ENCODE results near the gene SMIM41. TPM values are rescaled to one million over a fixed set of nuclear protein-coding genes. Genes with fewer than 3 reads are reported as not detected.

Gene SMIM41
- total and polyA plus RNA-seq, 12 donors = 0.10 to 2.1 (median 0.68) TPM; not detected in 8

DNA sequence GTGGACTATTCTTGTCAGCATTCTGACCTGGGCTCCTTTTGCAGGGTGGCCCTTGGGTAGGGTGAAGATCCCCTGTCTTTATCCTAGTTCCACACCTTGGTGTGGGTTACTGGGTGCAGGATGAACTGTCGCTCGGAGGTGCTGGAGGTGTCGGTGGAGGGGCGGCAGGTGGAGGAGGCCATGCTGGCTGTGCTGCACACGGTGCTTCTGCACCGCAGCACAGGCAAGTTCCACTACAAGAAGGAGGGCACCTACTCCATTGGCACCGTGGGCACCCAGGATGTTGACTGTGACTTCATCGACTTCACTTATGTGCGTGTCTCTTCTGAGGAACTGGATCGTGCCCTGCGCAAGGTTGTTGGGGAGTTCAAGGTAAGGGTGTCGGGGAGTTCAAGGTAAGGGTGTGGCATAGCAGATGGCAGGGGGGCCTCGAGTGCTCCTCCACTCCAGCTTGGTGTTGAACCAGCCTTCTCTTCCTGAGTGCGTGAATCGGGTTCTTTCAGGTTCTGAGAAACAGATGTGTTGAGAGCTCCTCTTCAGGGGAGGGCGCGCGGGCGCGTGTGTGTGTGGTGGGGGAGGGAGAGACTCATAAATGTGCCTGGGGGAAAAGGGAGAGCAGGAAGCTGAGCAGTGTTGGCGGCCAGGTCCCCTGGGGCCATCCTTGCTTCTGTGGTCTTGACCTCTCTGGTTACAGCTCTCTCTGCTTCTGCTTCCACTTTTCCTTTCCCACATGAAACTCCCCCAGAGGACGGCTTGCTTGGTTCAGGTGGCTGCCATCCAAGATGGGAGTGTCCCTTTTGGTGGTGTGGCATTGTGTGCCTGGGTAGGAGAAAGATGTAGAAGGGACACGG is 5.7 kb upstream of the SMIM41 start:
- H3K4me1 ChIP-seq (replicated peaks in 1 of 2) = peaks cover 19 to 47% of the 10 kb centered on the region in 2 donors
- DNase-seq = peak in 4 of 7 donors; percentile 38 to 65 (median 48)
- H3K27me3 ChIP-seq = no peaks in the 10 kb centered on the region
- intact Hi-C loops (cut with DNase I) = no loop called here
- H3K27ac ChIP-seq = peak overlapping the region in 1 of 5 donors; percentile 54
- WGBS, 4 donors = 71 to 79% (median 73%) methylated on average over 16 to 23 of the region's 23 CpGs
- TF ChIP-seq CTCF (IDR thresholded peaks at IDR 0.05) (no peak), POLR2A (IDR thresholded peaks at IDR 0.05) (no peak)
- H3K36me3 ChIP-seq (replicated peaks in 1 of 2) = peaks cover 0 to 62% of the 10 kb centered on the region in 2 donors
- H3K9me3 ChIP-seq (replicated peaks in 1 of 3) = no peaks in the 10 kb centered on the region
- no peak overlapping the region for H3K4me3 ChIP-seq

GRCh38 chr12:52074971-52075724 is 4.4 kb upstream of the SMIM41 start:
- Histone ChIP-seq H3K27ac (peak overlapping the region in 1 of 5 donors; percentile 5), H3K27me3 (no peaks in the 10 kb centered on the region), H3K4me3 (no peak overlapping the region), H3K4me1 (replicated peaks in 1 of 2) (peaks cover 16 to 41% of the 10 kb centered on the region in 2 donors), H3K9me3 (replicated peaks in 1 of 3) (no peaks in the 10 kb centered on the region), H3K36me3 (replicated peaks in 1 of 2) (peaks cover 0 to 67% of the 10 kb centered on the region in 2 donors)
- TF ChIP-seq POLR2A (IDR thresholded peaks at IDR 0.05) (no peak), CTCF (IDR thresholded peaks at IDR 0.05) (no peak)
- DNase-seq = peak in 2 of 7 donors; percentile 21 to 25
- intact Hi-C loops (cut with DNase I) = no loop called here
- 67 to 80% (median 73%) methylated on average over 3 of the region's 3 CpGs for WGBS, 4 donors

DNA sequence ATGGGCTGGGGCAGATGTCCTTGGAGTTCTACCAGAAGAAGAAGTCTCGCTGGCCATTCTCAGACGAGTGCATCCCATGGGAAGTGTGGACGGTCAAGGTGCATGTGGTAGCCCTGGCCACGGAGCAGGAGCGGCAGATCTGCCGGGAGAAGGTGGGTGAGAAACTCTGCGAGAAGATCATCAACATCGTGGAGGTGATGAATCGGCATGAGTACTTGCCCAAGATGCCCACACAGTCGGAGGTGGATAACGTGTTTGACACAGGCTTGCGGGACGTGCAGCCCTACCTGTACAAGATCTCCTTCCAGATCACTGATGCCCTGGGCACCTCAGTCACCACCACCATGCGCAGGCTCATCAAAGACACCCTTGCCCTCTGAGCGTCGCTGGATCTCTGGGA is 2.7 kb upstream of the SMIM41 start:
- H3K9me3 ChIP-seq (replicated peaks in 1 of 3) = no peaks in the 10 kb centered on the region
- 91 to 95% (median 93%) methylated on average over 15 to 16 of the region's 16 CpGs for WGBS, 4 donors
- no peaks in the 10 kb centered on the region for H3K27me3 ChIP-seq
- peak in 1 of 7 donors; percentile 19 for DNase-seq
- H3K36me3 ChIP-seq (replicated peaks in 1 of 2) = peaks cover 0 to 66% of the 10 kb centered on the region in 2 donors
- no peak for TF ChIP-seq CTCF (IDR thresholded peaks at IDR 0.05)
- TF ChIP-seq POLR2A (IDR thresholded peaks at IDR 0.05) = no peak
- peaks cover 4 to 34% of the 10 kb centered on the region in 2 donors for H3K4me1 ChIP-seq (replicated peaks in 1 of 2)
- H3K27ac ChIP-seq = no peak overlapping the region
- H3K4me3 ChIP-seq = no peak overlapping the region
- intact Hi-C loops (cut with DNase I) = no loop called here

DNA sequence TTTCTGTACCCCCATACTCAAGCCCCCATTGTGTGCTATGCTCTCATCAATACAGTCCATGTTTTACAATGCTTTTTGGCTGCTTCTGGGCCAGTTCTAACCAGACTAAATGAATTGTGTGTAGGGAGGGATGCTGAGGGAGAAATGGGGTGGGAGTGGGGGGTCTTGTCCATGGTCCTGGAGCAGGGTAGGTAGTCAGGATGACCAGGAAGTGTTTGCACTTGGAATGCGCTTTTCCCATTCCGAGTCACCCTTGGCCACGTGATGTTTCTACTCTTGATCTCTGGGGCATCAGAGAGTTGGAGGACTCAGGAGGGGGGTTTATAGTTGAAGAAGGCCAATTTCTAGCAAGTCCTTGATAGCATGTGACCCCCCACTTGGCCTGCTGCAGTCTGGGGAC is 1.2 kb upstream of the SMIM41 start:
- WGBS, 4 donors = 87 to 91% (median 88%) methylated on average over 3 of the region's 3 CpGs

More for the DNA sequence above, 1.2 kb upstream of the SMIM41 start:
- intact Hi-C loops (cut with DNase I) = no loop called here
- no peak for DNase-seq
- no peak for TF ChIP-seq POLR2A (IDR thresholded peaks at IDR 0.05)
- no peak for TF ChIP-seq CTCF (IDR thresholded peaks at IDR 0.05)
- peaks cover 3 to 29% of the 10 kb centered on the region in 2 donors for H3K4me1 ChIP-seq (replicated peaks in 1 of 2)
- H3K4me3 ChIP-seq = no peak overlapping the region
- no peak overlapping the region for H3K27ac ChIP-seq
- no peaks in the 10 kb centered on the region for H3K27me3 ChIP-seq
- H3K9me3 ChIP-seq (replicated peaks in 1 of 3) = no peaks in the 10 kb centered on the region
- H3K36me3 ChIP-seq (replicated peaks in 1 of 2) = peaks cover 0 to 54% of the 10 kb centered on the region in 2 donors
